NCI-H524 treated with DMSO at 0.1 percent for 48 hours (cell line): ENCODE results near the gene NCOR1.
"Not testable (repeated sequence)": the region's sequence is repeated elsewhere in the genome, so short reads cannot be mapped to it uniquely, and the experiment has no call there.

Experiments used
- DNase-seq: peaks from one replicate; lab custom pipeline; 2025; lab: John Stamatoyannopoulos, UW

NCOR1 gene

GRCh38 chr17:16086957-16087356, 128.4 kb downstream of the NCOR1 start:
- no peak for DNase-seq

- DNase-seq: no peak
Measured at GRCh38 chr17:16085066-16085699, 130.2 kb downstream of the NCOR1 start.

DNA sequence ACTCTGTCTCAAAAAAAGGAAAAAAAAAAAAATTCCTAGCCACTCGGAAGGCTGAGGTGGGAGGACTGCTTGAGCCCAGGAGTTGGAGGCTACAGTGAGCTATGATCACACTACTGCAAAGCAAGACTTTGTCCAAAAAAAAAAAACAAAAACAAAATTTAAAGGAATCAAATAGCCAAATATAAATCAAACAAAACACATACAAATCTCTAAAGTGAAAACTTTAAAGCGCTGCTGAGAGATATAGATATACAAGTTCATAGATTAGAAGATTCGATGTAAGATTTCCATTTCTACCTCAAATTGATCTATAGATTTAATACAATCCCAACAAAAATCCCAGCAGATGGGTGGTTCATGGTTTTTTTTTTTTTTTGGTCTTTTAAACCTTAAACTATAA, 132.1 kb downstream of the NCOR1 start:
- DNase-seq: no peak

- DNase-seq: no peak
Measured at GRCh38 chr17:16081507-16082087, 133.7 kb downstream of the NCOR1 start.

GRCh38 chr17:16080366-16080765, 135.0 kb downstream of the NCOR1 start:
- no peak for DNase-seq

- no peak for DNase-seq
Measured at GRCh38 chr17:16075949-16076348, 139.4 kb downstream of the NCOR1 start.

- DNase-seq: no peak
Measured at GRCh38 chr17:16074423-16074822, 140.9 kb downstream of the NCOR1 start.

GRCh38 chr17:16073845-16074244, 141.5 kb downstream of the NCOR1 start:
- DNase-seq: no peak

DNA sequence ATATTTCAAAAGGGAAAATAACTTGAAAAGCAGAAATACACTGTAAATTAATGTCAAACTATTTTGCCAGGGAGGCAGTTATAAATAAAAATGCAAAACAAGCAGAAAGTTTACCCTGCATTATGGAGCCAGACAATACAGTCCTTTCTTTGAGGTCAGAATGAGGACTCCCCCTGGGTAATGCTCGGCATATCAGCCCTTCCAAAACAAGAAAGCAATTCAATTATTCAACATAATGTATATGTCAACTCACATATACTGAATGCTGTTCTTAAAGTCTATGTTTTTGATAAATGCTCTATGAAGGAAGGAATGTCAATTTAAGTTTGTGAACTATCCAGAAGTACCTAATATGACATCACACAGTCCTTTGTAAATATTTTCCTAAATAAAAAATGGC, 143.3 kb downstream of the NCOR1 start:
- DNase-seq: no peak

DNA sequence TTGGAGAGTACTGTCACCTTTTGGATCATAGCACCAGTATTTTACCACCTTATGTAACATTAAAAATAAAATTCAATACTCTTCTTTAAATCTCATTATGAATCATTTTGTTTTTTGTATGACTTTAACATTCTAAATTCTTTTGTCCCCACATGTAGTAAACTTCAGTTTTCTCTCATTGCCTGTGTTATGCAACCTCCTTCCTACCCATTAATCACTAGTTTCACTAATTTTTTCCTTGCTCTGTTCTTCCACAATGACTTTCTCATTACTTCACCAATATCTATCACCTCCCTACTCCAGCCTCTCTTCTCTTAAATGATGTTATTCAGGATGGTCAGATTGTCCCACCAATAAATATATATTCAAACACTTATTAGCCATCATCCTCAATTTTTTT, 147.0 kb downstream of the NCOR1 start:
- DNase-seq: no peak

- no peak for DNase-seq
Measured at GRCh38 chr17:16066125-16066524, 149.2 kb downstream of the NCOR1 start.

- DNase-seq: no peak
Measured at GRCh38 chr17:16061631-16062030, 153.7 kb downstream of the NCOR1 start.

- DNase-seq: not testable (repeated sequence)
Measured at GRCh38 chr17:16055139-16055538, 160.2 kb downstream of the NCOR1 start.

- no peak for DNase-seq
Measured at GRCh38 chr17:16052486-16052885, 162.8 kb downstream of the NCOR1 start.

GRCh38 chr17:16050844-16051243, 164.5 kb downstream of the NCOR1 start:
- DNase-seq: no peak

DNA sequence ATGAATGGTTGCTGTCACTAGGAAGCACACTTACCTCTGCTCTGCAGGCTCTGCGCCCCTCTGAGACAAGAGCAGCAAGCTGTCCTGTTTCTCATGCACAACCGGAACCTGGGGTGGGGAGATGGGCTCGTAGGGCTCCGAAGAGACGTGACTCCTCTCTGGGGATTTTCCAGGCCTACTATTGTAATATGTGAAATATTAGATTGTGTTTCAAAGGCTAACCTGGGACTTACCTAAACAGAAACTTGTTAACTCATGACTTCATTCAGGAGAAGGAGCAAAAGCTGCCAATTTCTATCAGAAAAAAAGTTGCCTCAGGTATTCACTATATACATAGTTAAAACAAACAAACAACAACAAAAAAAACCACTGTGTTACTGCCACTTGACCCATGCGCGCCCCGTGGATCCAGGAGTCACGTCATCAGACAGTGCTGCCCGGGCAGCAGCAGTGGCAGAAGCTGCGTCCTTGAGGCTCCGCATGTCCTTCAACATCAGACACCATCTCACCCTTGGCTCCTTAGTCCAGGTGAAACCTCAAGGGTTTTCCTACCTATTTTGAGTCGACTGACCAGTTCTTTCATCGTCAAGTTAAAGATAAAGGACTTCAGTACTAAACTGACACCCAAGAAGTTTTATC, 166.4 kb downstream of the NCOR1 start:
- no peak for DNase-seq

DNA sequence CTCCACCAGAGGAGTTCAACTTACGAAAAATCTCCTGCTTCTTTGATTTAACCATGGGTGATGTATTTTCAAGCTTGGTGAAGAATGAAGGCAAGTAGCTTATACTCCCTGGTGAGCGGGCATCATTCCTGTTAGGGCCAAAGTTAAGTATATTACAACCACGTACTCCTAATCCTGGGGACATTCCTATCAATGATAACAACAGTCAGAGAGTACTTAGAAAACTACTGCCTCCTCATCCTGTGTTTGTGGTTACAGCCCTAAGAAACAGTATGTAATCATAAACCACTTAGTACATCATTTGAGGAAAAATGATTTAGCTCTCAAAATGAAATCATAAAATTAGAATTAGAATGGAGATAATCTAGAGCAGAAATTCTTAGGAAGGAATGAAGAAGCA, 168.4 kb downstream of the NCOR1 start:
- no peak for DNase-seq

GRCh38 chr17:16044487-16044886, 170.8 kb downstream of the NCOR1 start:
- no peak for DNase-seq

GRCh38 chr17:16040710-16041251, 174.6 kb downstream of the NCOR1 start:
- no peak for DNase-seq

DNA sequence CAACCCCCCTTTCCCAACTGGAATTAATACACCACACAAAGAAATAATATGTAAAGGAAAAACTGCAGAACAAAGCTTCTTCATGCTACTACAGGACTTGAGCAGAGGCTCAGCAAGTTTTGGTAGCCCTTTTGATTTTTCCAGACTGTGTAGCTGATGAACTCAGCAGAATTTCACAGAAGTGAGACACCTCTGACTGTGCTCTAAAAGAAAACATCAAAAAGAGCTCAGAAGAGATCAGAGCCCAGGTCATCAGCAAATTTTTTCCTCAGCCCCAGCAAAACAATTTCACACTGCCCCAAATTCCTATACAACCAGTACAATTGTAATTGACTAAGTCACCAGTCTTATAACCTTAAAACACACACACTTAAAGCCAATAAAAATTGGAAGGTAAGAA, 177.7 kb downstream of the NCOR1 start:
- DNase-seq: no peak

DNA sequence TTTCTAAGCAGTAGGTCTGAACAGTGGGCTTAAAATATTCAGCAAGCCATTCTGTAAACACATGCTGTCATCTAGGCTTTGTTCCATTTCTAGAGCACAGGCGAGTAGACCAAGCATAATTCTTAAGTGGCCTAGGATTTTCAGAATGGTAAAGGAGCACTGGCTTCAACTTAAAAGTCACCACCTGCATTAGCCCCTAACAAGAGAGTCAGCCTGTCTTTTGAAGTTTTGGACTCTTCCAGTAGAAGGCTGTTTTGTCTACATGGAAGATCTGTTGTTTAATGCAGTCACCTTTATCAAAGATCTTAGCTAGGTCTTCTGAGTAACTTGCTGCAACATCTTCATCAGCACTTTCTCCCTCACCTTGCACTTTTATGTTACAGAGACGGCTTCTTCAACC, 179.1 kb downstream of the NCOR1 start:
- no peak for DNase-seq

GRCh38 chr17:16033729-16034349, 181.5 kb downstream of the NCOR1 start:
- DNase-seq: no peak
